Stomach (tissue), 9 donors: ENCODE measurements around the gene LRP3. TPM values are rescaled to one million over a fixed set of nuclear protein-coding genes. Genes with fewer than 3 reads are reported as not detected.

ENCODE experiments used
- DNase-seq, 2 donors: peaks; one replicate each; pipeline versions ENCODE4 v3.0.0 to v3.0.0-alpha.2; 2013 to 2019
- H3K27ac ChIP-seq, 5 donors: fragments of 200-600 bp in 4 of 5; sonication (generic) in 4 of 5; one replicate each; pipeline ENCODE4 v1.5.1; 2013 to 2019; ENCODE audit warnings: mild to moderate bottlenecking in 1 of 5, moderate library complexity in 1 of 5
- H3K27me3 ChIP-seq, 3 donors: fragments of 200-600 bp; sonication (generic); one replicate each; pipeline ENCODE4 v1.5.1; 2017 to 2019; ENCODE audit warnings: mixed run types in 1 of 3
- H3K36me3 ChIP-seq, 4 donors: fragments of 200-600 bp; sonication (generic); 1 replicate in 3 of 4; 2 replicates in 1 of 4; pipeline ENCODE4 v1.5.1; 2016 to 2019
- H3K4me1 ChIP-seq, 4 donors: fragments of 200-600 bp; sonication (generic); one replicate each; pipeline ENCODE4 v1.5.1; 2016 to 2019
- H3K4me3 ChIP-seq, 4 donors: fragments of 200-600 bp; sonication (generic) in 3 of 4; one replicate each; pipeline ENCODE4 v1.5.1; 2016 to 2019; ENCODE audit warnings: mild to moderate bottlenecking in 1 of 4
- H3K9me3 ChIP-seq, 4 donors: fragments of 200-600 bp; sonication (generic); one replicate each; pipeline ENCODE4 v1.5.1; 2016 to 2019
- CTCF ChIP-seq, 7 experiments: fragments of 450-650 bp in 4 of 7; fragments of 200-600 bp in 3 of 7; sonication (generic) in 3 of 7; IDR thresholded peaks; one replicate each; pipeline ENCODE4 v1.5.1; 2016 to 2019; ENCODE audit warnings: antibody characterized with exemption in 7 of 7, control low read depth in 2 of 7, mild to moderate bottlenecking in 1 of 7
- EP300 ChIP-seq: sonication (generic); formaldehyde crosslinking; IDR thresholded peaks from one replicate; pipeline ENCODE4 v1.6.1; 2017; ENCODE audit warnings: antibody characterized with exemption
- POLR2A ChIP-seq, 4 donors: fragments of 450-650 bp; IDR thresholded peaks; one replicate each; pipeline ENCODE4 v1.6.1; 2016; ENCODE audit warnings: antibody characterized with exemption in 4 of 4, control low read depth in 2 of 4, mild to moderate bottlenecking in 1 of 4, moderate library complexity in 1 of 4
- POLR2AphosphoS5 ChIP-seq, 3 donors: sonication (generic); formaldehyde crosslinking; IDR thresholded peaks; one replicate each; pipeline ENCODE4 v1.6.1; 2016; ENCODE audit warnings: antibody characterized with exemption in 3 of 3
- WGBS, 5 donors: extraction: QIAGEN DNeasy Blood & Tissue Kit in 3 of 5; methylation state at CpG; one replicate each; pipeline versions ENCODE4 v1.1.5 to v1.1.7; 2013 to 2018; 5-methylcytosine and 5-hydroxymethylcytosine counted together
- intact Hi-C: fragments of 100-400 bp; cut with DNase I; formaldehyde crosslinking; loops from one replicate; pipeline ENCODE4 v1.15.1; 2023; ENCODE audit warnings: low total_unique reads
- polyA plus RNA-seq, 3 donors: library from polyadenylated mRNA; stranded (reverse); fragments of 200-250 nt; gene quantifications; one replicate each; pipeline ENCODE4 v1.2.3, GENCODE V29; 2013
- total RNA-seq, 5 donors: library from RNA; depleted of rRNA; stranded (reverse); fragments of >200 nt; gene quantifications; one replicate each; pipeline versions ENCODE4 v1.1.0 to v1.2.3, GENCODE V29; 2014 to 2016
- donor health status: healthy with polysubstance abuse.
- donor health status: Bipolar disorder and iron deficiency.
- donor health status: healthy.

Gene LRP3
- total and polyA plus RNA-seq, 8 donors, result 7.5 to 26.6 (median 12.8) TPM

GRCh38 chr19:33241091-33241529, 47.0 kb downstream of the LRP3 start:
- no peak overlapping the region for H3K4me3 ChIP-seq
- TF ChIP-seq POLR2AphosphoS5 (IDR thresholded peaks at IDR 0.05) (no peak), EP300 (no peak), POLR2A (IDR thresholded peaks at IDR 0.05) (no peak), CTCF (IDR thresholded peaks at IDR 0.05) (no peak)
- peak in 1 of 2 donors; percentile 58 for DNase-seq
- no peak overlapping the region for H3K27ac ChIP-seq
- no peaks in the 10 kb centered on the region for H3K36me3 ChIP-seq
- H3K4me1 ChIP-seq, result peaks cover 8 to 11% (median 10%) of the 10 kb centered on the region in 4 donors
- peaks cover 0 to 14% (median 0%) of the 10 kb centered on the region in 3 donors for H3K27me3 ChIP-seq
- H3K9me3 ChIP-seq, result peaks cover 0 to 7% (median 5%) of the 10 kb centered on the region in 4 donors
- 55 to 88% (median 60%) methylated on average over 4 to 11 of the region's 11 CpGs for WGBS, 5 donors
- intact Hi-C loops, result loop anchor here (2.0 to 10.0 kb wide), 2 partner anchors 166 to 534 kb away; no protein-coding TSS in a partner anchor

- peak; percentile 31 to 60 for DNase-seq
- Histone ChIP-seq H3K27me3 (peaks cover 0 to 14% (median 0%) of the 10 kb centered on the region in 3 donors), H3K4me3 (no peak overlapping the region), H3K36me3 (no peaks in the 10 kb centered on the region), H3K27ac (no peak overlapping the region), H3K9me3 (peaks cover 0 to 9% (median 6%) of the 10 kb centered on the region in 4 donors), H3K4me1 (peaks cover 8 to 11% (median 10%) of the 10 kb centered on the region in 4 donors)
- no peak for TF ChIP-seq EP300
- TF ChIP-seq CTCF (IDR thresholded peaks at IDR 0.05), result peak in 5 of 7 experiments; percentile 52 to 88 (median 80)
- intact Hi-C loops, result loop anchor here (2.0 to 10.0 kb wide), 2 partner anchors 165 to 533 kb away; no protein-coding TSS in a partner anchor
- WGBS, 5 donors, result 0 to 13% (median 6%) methylated on average over 4 to 22 of the region's 22 CpGs
Measured at GRCh38 chr19:33241530-33242101, 47.5 kb downstream of the LRP3 start.

GRCh38 chr19:33242131-33242530, 48.0 kb downstream of the LRP3 start:
- peaks cover 0 to 14% (median 0%) of the 10 kb centered on the region in 3 donors for H3K27me3 ChIP-seq
- 68 to 82% (median 78%) methylated on average over 9 to 10 of the region's 10 CpGs for WGBS, 5 donors
- peaks cover 0 to 9% (median 6%) of the 10 kb centered on the region in 4 donors for H3K9me3 ChIP-seq
- TF ChIP-seq CTCF (IDR thresholded peaks at IDR 0.05), result no peak
- no peak for DNase-seq
- intact Hi-C loops, result loop anchor here (10.0 kb wide), 1 partner anchor 533 kb away; no protein-coding TSS in a partner anchor
- H3K27ac ChIP-seq, result no peak overlapping the region
- peaks cover 8 to 11% (median 10%) of the 10 kb centered on the region in 4 donors for H3K4me1 ChIP-seq
- no peak overlapping the region for H3K4me3 ChIP-seq
- no peaks in the 10 kb centered on the region for H3K36me3 ChIP-seq

- DNase-seq, result no peak
- Histone ChIP-seq H3K9me3 (peaks cover 0 to 9% (median 6%) of the 10 kb centered on the region in 4 donors), H3K4me1 (peaks cover 8 to 11% (median 10%) of the 10 kb centered on the region in 4 donors), H3K27me3 (peaks cover 0 to 14% (median 0%) of the 10 kb centered on the region in 3 donors), H3K36me3 (no peaks in the 10 kb centered on the region), H3K27ac (no peak overlapping the region), H3K4me3 (no peak overlapping the region)
- no peak for TF ChIP-seq POLR2AphosphoS5 (IDR thresholded peaks at IDR 0.05)
- TF ChIP-seq POLR2A (IDR thresholded peaks at IDR 0.05), result no peak
- TF ChIP-seq CTCF (IDR thresholded peaks at IDR 0.05), result no peak
- TF ChIP-seq EP300, result no peak
- intact Hi-C loops, result loop anchor here (10.0 kb wide), 1 partner anchor 532 kb away; no protein-coding TSS in a partner anchor
- 79 to 87% (median 85%) methylated on average over 6 of the region's 6 CpGs for WGBS, 5 donors
Measured at GRCh38 chr19:33242911-33243310, 48.8 kb downstream of the LRP3 start.
